ENCODE data around the gene NOTCH1.

DNA sequence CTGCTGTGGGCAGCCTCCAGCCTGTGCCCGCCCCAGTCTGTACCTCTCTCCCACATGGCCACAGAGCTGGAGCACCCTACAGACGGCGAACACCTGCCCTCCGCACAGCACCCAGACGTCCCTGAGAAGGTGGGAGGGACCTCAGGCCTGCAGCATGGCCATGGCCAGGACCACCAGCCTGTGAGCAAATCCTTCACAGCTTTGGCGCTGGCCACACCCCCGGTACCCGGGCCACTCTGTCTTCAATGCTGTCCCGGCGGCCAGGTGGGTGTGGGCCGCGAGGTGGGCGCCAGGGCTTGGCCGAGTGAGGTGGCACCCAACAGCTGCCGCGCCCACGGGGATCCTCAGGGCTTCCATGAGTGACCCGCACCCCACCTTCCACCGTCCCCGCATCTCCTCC lies 18.7 kb downstream of the NOTCH1 start:
- TF ChIP-seq POLR2A (IDR thresholded peaks at IDR 0.05; ENCODE audit: low read length) (no peak), GATA1 (IDR thresholded peaks at IDR 0.05; ENCODE audit: low read depth, low read length) (no peak)

Data from erythroblast (primary cell).